SJSA1 (cell line): ENCODE results near the gene NXNL2. TPM values are rescaled to one million over a fixed set of nuclear protein-coding genes. Genes with fewer than 3 reads are reported as not detected.

Source experiments
- DNase-seq, 2 experiments: peaks; one replicate each; pipeline ENCODE4 v3.0.0-alpha.2; 2015 to 2020; ENCODE audit warnings: low spot score in 2 of 2, low read depth in 1 of 2
- H3K27ac ChIP-seq: fragments of 250-450 bp; sonication (Bioruptor Pico); 2 replicates; pipeline ENCODE4 v1.5.1; 2020; ENCODE audit warnings: mild to moderate bottlenecking, moderate library complexity
- H3K27me3 ChIP-seq: fragments of 250-450 bp; sonication (Bioruptor Pico); replicated peaks from 2 replicates; pipeline ENCODE4 v1.5.1; 2020; ENCODE audit warnings: mild to moderate bottlenecking, moderate library complexity
- H3K36me3 ChIP-seq: fragments of 250-450 bp; sonication (Bioruptor Pico); 2 replicates; pipeline ENCODE4 v1.5.1; 2020; ENCODE audit warnings: mild to moderate bottlenecking
- H3K4me1 ChIP-seq: fragments of 250-450 bp; sonication (Bioruptor Pico); replicated peaks from 2 replicates; pipeline ENCODE4 v1.6.1; 2021; ENCODE audit warnings: mild to moderate bottlenecking
- H3K4me3 ChIP-seq: fragments of 250-450 bp; sonication (Bioruptor Pico); 2 replicates; pipeline ENCODE4 v1.5.1; 2020; ENCODE audit warnings: mild to moderate bottlenecking
- H3K9me3 ChIP-seq: fragments of 250-450 bp; sonication (Bioruptor Pico); replicated peaks from 2 replicates; pipeline ENCODE4 v1.5.1; 2020; ENCODE audit warnings: mild to moderate bottlenecking
- total RNA-seq: library from RNA; depleted of rRNA; stranded (reverse); fragments of >200 nt; shearing (Covaris generic); gene quantifications from 2 replicates; pipeline ENCODE4 v1.2.3, GENCODE V29; 2014

Gene NXNL2
- total RNA-seq, 1 experiment from 2014 or later = 0.68 TPM

- Histone ChIP-seq H3K4me1 (peaks cover 17% of the 10 kb centered on the region), H3K9me3 (no peaks in the 10 kb centered on the region), H3K27ac (no peak overlapping the region), H3K36me3 (no peaks in the 10 kb centered on the region), H3K4me3 (no peak overlapping the region), H3K27me3 (no peaks in the 10 kb centered on the region)
- peak; percentile 65 to 81 for DNase-seq
Observed at GRCh38 chr9:88578121-88579049, 43.4 kb downstream of the NXNL2 start.

- H3K36me3 ChIP-seq = no peaks in the 10 kb centered on the region
- no peak overlapping the region for H3K27ac ChIP-seq
- H3K27me3 ChIP-seq = no peaks in the 10 kb centered on the region
Observed at GRCh38 chr9:88579050-88579715, 44.2 kb downstream of the NXNL2 start.

GRCh38 chr9:88580961-88581360 lies 46.0 kb downstream of the NXNL2 start:
- DNase-seq = no peak
- Histone ChIP-seq H3K27ac (no peak overlapping the region), H3K36me3 (no peaks in the 10 kb centered on the region), H3K27me3 (no peaks in the 10 kb centered on the region), H3K4me3 (no peak overlapping the region), H3K9me3 (no peaks in the 10 kb centered on the region), H3K4me1 (peaks cover 15% of the 10 kb centered on the region)

More at GRCh38 chr9:88579050-88579715, 44.2 kb downstream of the NXNL2 start:
- DNase-seq = no peak
- Histone ChIP-seq H3K4me1 (peaks cover 20% of the 10 kb centered on the region), H3K9me3 (no peaks in the 10 kb centered on the region), H3K4me3 (no peak overlapping the region)

- Histone ChIP-seq H3K36me3 (no peaks in the 10 kb centered on the region), H3K4me1 (peaks cover 9% of the 10 kb centered on the region; the same call in 1 of the 2 replicates), H3K27ac (no peak overlapping the region), H3K27me3 (no peaks in the 10 kb centered on the region), H3K9me3 (no peaks in the 10 kb centered on the region), H3K4me3 (no peak overlapping the region)
- no peak for DNase-seq
Observed at GRCh38 chr9:88583901-88584596, 49.1 kb downstream of the NXNL2 start.

- Histone ChIP-seq H3K9me3 (no peaks in the 10 kb centered on the region), H3K4me3 (no peak overlapping the region), H3K27ac (no peak overlapping the region), H3K27me3 (no peaks in the 10 kb centered on the region), H3K4me1 (peaks cover 9% of the 10 kb centered on the region; the same call in 1 of the 2 replicates), H3K36me3 (no peaks in the 10 kb centered on the region)
- no peak for DNase-seq
Observed at GRCh38 chr9:88585426-88585825, 50.4 kb downstream of the NXNL2 start.

- H3K27me3 ChIP-seq = no peaks in the 10 kb centered on the region
- H3K4me1 ChIP-seq = peaks cover 9% of the 10 kb centered on the region; the same call in 1 of the 2 replicates
- no peaks in the 10 kb centered on the region for H3K9me3 ChIP-seq
- no peak overlapping the region for H3K4me3 ChIP-seq
- DNase-seq = no peak
- H3K27ac ChIP-seq = no peak overlapping the region
- no peaks in the 10 kb centered on the region for H3K36me3 ChIP-seq
Observed at GRCh38 chr9:88586452-88586851, 51.5 kb downstream of the NXNL2 start.

- Histone ChIP-seq H3K36me3 (no peaks in the 10 kb centered on the region), H3K4me1 (peaks cover 9% of the 10 kb centered on the region; the same call in 1 of the 2 replicates), H3K27ac (no peak overlapping the region), H3K4me3 (no peak overlapping the region), H3K27me3 (no peaks in the 10 kb centered on the region), H3K9me3 (no peaks in the 10 kb centered on the region)
- no peak for DNase-seq
Observed at GRCh38 chr9:88587182-88587581, 52.2 kb downstream of the NXNL2 start.

GRCh38 chr9:88587885-88588649 lies 53.1 kb downstream of the NXNL2 start:
- no peaks in the 10 kb centered on the region for H3K36me3 ChIP-seq
- no peak overlapping the region for H3K4me3 ChIP-seq
- H3K4me1 ChIP-seq = peaks cover 9% of the 10 kb centered on the region; the same call in 1 of the 2 replicates
- no peaks in the 10 kb centered on the region for H3K27me3 ChIP-seq
- no peaks in the 10 kb centered on the region for H3K9me3 ChIP-seq
- no peak overlapping the region for H3K27ac ChIP-seq
- no peak for DNase-seq

- H3K4me3 ChIP-seq = no peak overlapping the region
- H3K27ac ChIP-seq = no peak overlapping the region
- H3K4me1 ChIP-seq = 0 out of 2 replicates have a peak, but pooled peaks cover under 1% of the 10 kb centered on the region
- H3K36me3 ChIP-seq = no peaks in the 10 kb centered on the region
- H3K9me3 ChIP-seq = no peaks in the 10 kb centered on the region
- H3K27me3 ChIP-seq = no peaks in the 10 kb centered on the region
- no peak for DNase-seq
Observed at GRCh38 chr9:88589656-88590055, 54.7 kb downstream of the NXNL2 start.

- H3K27ac ChIP-seq = no peak overlapping the region
Observed at GRCh38 chr9:88590558-88591146, 55.7 kb downstream of the NXNL2 start.

GRCh38 chr9:88593537-88594185 lies 58.7 kb downstream of the NXNL2 start:
- H3K27ac ChIP-seq = no peak overlapping the region
- H3K4me3 ChIP-seq = no peak overlapping the region
- DNase-seq = peak in 1 of 2 experiments; percentile 44
- no peaks in the 10 kb centered on the region for H3K4me1 ChIP-seq
- H3K27me3 ChIP-seq = no peaks in the 10 kb centered on the region
- H3K9me3 ChIP-seq = no peaks in the 10 kb centered on the region
- H3K36me3 ChIP-seq = no peaks in the 10 kb centered on the region

More at GRCh38 chr9:88590558-88591146, 55.7 kb downstream of the NXNL2 start:
- Histone ChIP-seq H3K4me3 (no peak overlapping the region), H3K4me1 (no peaks in the 10 kb centered on the region), H3K27me3 (no peaks in the 10 kb centered on the region), H3K36me3 (no peaks in the 10 kb centered on the region), H3K9me3 (no peaks in the 10 kb centered on the region)
- DNase-seq = no peak
